HG03159 (cell line): Measurements from ENCODE around the gene SNTB2.
"Not testable (repeated sequence)": the region's sequence is repeated elsewhere in the genome, so short reads cannot be mapped to it uniquely, and the experiment has no call there.

Source experiments
- ATAC-seq: cut with Tn5 transposase; IDR thresholded peaks from one replicate; pipeline ENCODE4 v1.9.1; 2021; ENCODE audit warnings: mild to moderate bottlenecking, moderate library complexity; ENCODE audit not compliant: unreplicated experiment

SNTB2 gene

GRCh38 chr16:69233124-69233523, 46.2 kb downstream of the SNTB2 start:
- no peak for ATAC-seq

GRCh38 chr16:69234460-69234859, 47.5 kb downstream of the SNTB2 start:
- ATAC-seq, result no peak

- no peak for ATAC-seq
These were observed 49.4 kb downstream of the SNTB2 start for GRCh38 chr16:69236319-69236718.

GRCh38 chr16:69237296-69237695, 50.3 kb downstream of the SNTB2 start:
- ATAC-seq, result no peak

GRCh38 chr16:69239851-69240250, 52.9 kb downstream of the SNTB2 start:
- no peak for ATAC-seq

- ATAC-seq, result no peak
These were observed 53.4 kb downstream of the SNTB2 start for GRCh38 chr16:69240331-69240730.

- no peak for ATAC-seq
These were observed 55.0 kb downstream of the SNTB2 start for GRCh38 chr16:69241926-69242325.

GRCh38 chr16:69243479-69243878, 56.5 kb downstream of the SNTB2 start:
- ATAC-seq, result no peak

GRCh38 chr16:69244336-69244735, 57.4 kb downstream of the SNTB2 start:
- no peak for ATAC-seq

- no peak for ATAC-seq
These were observed 63.1 kb downstream of the SNTB2 start for GRCh38 chr16:69250081-69250480.

GRCh38 chr16:69253870-69254341, 66.9 kb downstream of the SNTB2 start:
- ATAC-seq, result no peak

GRCh38 chr16:69259428-69259764, 72.4 kb downstream of the SNTB2 start:
- not testable (repeated sequence) for ATAC-seq

GRCh38 chr16:69260019-69260418, 73.1 kb downstream of the SNTB2 start:
- ATAC-seq, result no peak

GRCh38 chr16:69260506-69260905, 73.5 kb downstream of the SNTB2 start:
- ATAC-seq, result no peak

- no peak for ATAC-seq
These were observed 79.5 kb downstream of the SNTB2 start for GRCh38 chr16:69266334-69267063.

- ATAC-seq, result no peak
These were observed 80.7 kb downstream of the SNTB2 start for GRCh38 chr16:69267633-69268032.

GRCh38 chr16:69270395-69270794, 83.4 kb downstream of the SNTB2 start:
- ATAC-seq, result no peak

- no peak for ATAC-seq
These were observed 83.9 kb downstream of the SNTB2 start for GRCh38 chr16:69270831-69271230.

- ATAC-seq, result no peak
These were observed 86.0 kb downstream of the SNTB2 start for GRCh38 chr16:69273009-69273408.

- ATAC-seq, result no peak
These were observed 87.8 kb downstream of the SNTB2 start for GRCh38 chr16:69274699-69275235.

GRCh38 chr16:69276148-69277115, 89.5 kb downstream of the SNTB2 start:
- no peak for ATAC-seq

- ATAC-seq, result no peak
These were observed 90.4 kb downstream of the SNTB2 start for GRCh38 chr16:69277413-69277812.
